Spleen (tissue), 7 donors: ENCODE measurements around the gene SERPINB5.

Source experiments
- POLR2AphosphoS5 ChIP-seq, 3 donors: sonication (generic); formaldehyde crosslinking; IDR thresholded peaks; one replicate each; pipeline ENCODE4 v1.5.1; 2017; ENCODE audit warnings: antibody characterized with exemption in 3 of 3
- TF ChIP-seq, protein P1 (sequence below), 11 experiments: fragments of 200-600 bp in 7 of 11; fragments of 450-650 bp in 4 of 11; sonication (generic) in 4 of 11; IDR thresholded peaks in 8 of 11; conservative IDR thresholded peaks in 3 of 11; 1 replicate in 7 of 11; 2 replicates in 4 of 11; pipeline versions ENCODE4 v1.4.0 to v1.8.0; 2016 to 2021; ENCODE audit warnings: antibody characterized with exemption in 11 of 11, inconsistent platforms in 4 of 11, mild to moderate bottlenecking in 1 of 11
- donor health status: DM: no; HTN: no; CAD: no; lungs with moderate emphysema.
- donor health status: DM: no; HTN: no; CAD: no.
- donor health status: DM: no; HTN: no; CAD: no.

DNA sequence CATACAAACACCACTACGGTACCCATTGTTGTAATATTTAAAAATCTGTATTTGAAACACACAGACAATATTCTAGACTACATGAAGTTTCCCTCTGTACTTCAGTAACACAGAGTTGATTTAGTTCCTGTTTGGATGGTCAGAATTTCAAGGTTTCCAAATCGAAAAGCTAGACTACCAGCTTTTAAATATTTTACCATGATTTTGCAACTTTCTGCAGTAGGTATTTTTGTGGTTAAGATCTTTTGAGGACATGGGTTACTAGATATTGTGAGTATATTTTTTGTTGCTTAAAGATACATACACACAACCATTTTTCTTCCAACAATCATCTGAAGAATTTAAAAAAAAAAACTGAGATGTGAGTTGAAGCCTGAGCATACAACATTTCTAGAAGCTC lies 10.9 kb downstream of the SERPINB5 start:
- TF ChIP-seq POLR2AphosphoS5 (IDR thresholded peaks at IDR 0.05) = no peak
- TF ChIP-seq, protein P1, sequence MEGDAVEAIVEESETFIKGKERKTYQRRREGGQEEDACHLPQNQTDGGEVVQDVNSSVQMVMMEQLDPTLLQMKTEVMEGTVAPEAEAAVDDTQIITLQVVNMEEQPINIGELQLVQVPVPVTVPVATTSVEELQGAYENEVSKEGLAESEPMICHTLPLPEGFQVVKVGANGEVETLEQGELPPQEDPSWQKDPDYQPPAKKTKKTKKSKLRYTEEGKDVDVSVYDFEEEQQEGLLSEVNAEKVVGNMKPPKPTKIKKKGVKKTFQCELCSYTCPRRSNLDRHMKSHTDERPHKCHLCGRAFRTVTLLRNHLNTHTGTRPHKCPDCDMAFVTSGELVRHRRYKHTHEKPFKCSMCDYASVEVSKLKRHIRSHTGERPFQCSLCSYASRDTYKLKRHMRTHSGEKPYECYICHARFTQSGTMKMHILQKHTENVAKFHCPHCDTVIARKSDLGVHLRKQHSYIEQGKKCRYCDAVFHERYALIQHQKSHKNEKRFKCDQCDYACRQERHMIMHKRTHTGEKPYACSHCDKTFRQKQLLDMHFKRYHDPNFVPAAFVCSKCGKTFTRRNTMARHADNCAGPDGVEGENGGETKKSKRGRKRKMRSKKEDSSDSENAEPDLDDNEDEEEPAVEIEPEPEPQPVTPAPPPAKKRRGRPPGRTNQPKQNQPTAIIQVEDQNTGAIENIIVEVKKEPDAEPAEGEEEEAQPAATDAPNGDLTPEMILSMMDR (IDR thresholded peaks at IDR 0.05 in 8 of 11, conservative IDR thresholded peaks at IDR 0.05 in 3 of 11) = no peak
